ENCODE data around the gene TIMM21.

The TIMM21 gene

DNA sequence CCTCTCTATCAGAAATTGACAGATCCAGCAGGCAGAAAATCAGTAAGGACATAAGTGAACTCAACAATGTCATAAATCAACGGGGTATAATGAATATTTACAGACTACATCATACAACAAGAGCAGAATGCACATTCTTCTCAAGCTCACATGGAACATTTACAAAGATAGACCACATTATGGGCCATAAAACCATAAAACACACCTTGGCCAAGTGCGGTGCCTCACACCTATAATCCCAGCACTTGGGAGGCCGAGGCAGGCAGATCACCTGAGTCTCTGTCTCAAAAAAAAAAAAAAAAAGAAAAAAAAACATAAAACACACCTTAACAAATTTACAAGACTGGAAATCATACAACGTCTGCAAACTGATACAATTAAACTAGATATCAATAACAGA, 37.3 kb upstream of the TIMM21 start:
- no peak for TF ChIP-seq EZH2 (IDR thresholded peaks at IDR 0.05; ENCODE audit: borderline replicate concordance, low read depth, low read length, severe bottlenecking)
- TF ChIP-seq, protein P1, sequence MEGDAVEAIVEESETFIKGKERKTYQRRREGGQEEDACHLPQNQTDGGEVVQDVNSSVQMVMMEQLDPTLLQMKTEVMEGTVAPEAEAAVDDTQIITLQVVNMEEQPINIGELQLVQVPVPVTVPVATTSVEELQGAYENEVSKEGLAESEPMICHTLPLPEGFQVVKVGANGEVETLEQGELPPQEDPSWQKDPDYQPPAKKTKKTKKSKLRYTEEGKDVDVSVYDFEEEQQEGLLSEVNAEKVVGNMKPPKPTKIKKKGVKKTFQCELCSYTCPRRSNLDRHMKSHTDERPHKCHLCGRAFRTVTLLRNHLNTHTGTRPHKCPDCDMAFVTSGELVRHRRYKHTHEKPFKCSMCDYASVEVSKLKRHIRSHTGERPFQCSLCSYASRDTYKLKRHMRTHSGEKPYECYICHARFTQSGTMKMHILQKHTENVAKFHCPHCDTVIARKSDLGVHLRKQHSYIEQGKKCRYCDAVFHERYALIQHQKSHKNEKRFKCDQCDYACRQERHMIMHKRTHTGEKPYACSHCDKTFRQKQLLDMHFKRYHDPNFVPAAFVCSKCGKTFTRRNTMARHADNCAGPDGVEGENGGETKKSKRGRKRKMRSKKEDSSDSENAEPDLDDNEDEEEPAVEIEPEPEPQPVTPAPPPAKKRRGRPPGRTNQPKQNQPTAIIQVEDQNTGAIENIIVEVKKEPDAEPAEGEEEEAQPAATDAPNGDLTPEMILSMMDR (IDR thresholded peaks at IDR 0.05; ENCODE audit: borderline replicate concordance, extremely low read depth, low read length, poor library complexity, severe bottlenecking): no peak
- no peaks in the 10 kb centered on the region for H4K20me1 ChIP-seq (ENCODE audit: insufficient read depth, low read length)
- DNase-seq (no peak), ATAC-seq (ENCODE audit: insufficient read depth, low read depth) (no peak)
- H3K27me3 ChIP-seq (ENCODE audit: insufficient read depth, low read length, poor library complexity): no peaks in the 10 kb centered on the region
- no peak overlapping the region for H3K27ac ChIP-seq (ENCODE audit: low read length)
- H3K4me2 ChIP-seq (ENCODE audit: insufficient read depth, low read length): no peak overlapping the region
- H3K36me3 ChIP-seq (ENCODE audit: insufficient read depth, low read length): no peaks in the 10 kb centered on the region
- H3K4me1 ChIP-seq (ENCODE audit: insufficient read depth, low read length): no peaks in the 10 kb centered on the region
- H3K4me3 ChIP-seq (ENCODE audit: low read depth in 1 of 2, low read length in 2 of 2): no peak overlapping the region
- H2AFZ ChIP-seq (ENCODE audit: low read depth, low read length): no peak overlapping the region
- no peak overlapping the region for H3K9ac ChIP-seq (ENCODE audit: low read depth, low read length)
- H3K79me2 ChIP-seq (ENCODE audit: insufficient read depth, low read length): no peaks in the 10 kb centered on the region
- H3K9me3 ChIP-seq (ENCODE audit: insufficient read depth, low read length, severe bottlenecking): peaks cover 4% of the 10 kb centered on the region

DNA sequence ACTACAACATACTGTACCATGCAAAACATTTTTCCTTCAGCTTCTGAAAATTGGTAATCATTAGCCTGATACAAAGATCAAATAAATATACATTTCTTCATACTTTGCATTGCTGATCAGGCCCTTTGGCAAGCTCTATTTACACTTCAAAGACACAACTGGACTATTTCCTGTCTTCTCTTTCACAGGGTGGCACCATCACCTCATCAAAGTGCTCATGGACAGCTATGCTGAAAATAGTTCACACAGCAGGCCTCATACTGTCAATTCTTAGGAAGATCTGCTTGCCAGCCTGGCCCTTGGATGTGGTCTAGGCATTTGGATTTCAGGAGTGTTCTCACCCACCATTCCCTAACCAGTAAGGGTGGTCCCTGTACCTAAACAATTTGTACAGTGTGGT, 34.6 kb upstream of the TIMM21 start:
- Histone ChIP-seq H3K79me2 (ENCODE audit: insufficient read depth, low read length) (no peaks in the 10 kb centered on the region), H3K27me3 (ENCODE audit: insufficient read depth, low read length, poor library complexity) (no peaks in the 10 kb centered on the region), H3K27ac (ENCODE audit: low read length) (no peak overlapping the region), H3K36me3 (ENCODE audit: insufficient read depth, low read length) (no peaks in the 10 kb centered on the region), H3K4me3 (ENCODE audit: low read depth in 1 of 2, low read length in 2 of 2) (no peak overlapping the region), H3K9me3 (ENCODE audit: insufficient read depth, low read length, severe bottlenecking) (peaks cover 4% of the 10 kb centered on the region), H3K9ac (ENCODE audit: low read depth, low read length) (no peak overlapping the region), H4K20me1 (ENCODE audit: insufficient read depth, low read length) (no peaks in the 10 kb centered on the region), H3K4me1 (ENCODE audit: insufficient read depth, low read length) (no peaks in the 10 kb centered on the region), H3K4me2 (ENCODE audit: insufficient read depth, low read length) (no peak overlapping the region), H2AFZ (ENCODE audit: low read depth, low read length) (no peak overlapping the region)
- no peak for TF ChIP-seq EZH2 (IDR thresholded peaks at IDR 0.05; ENCODE audit: borderline replicate concordance, low read depth, low read length, severe bottlenecking)
- TF ChIP-seq, protein P1 (IDR thresholded peaks at IDR 0.05; ENCODE audit: borderline replicate concordance, extremely low read depth, low read length, poor library complexity, severe bottlenecking): no peak
- DNase-seq (no peak), ATAC-seq (ENCODE audit: insufficient read depth, low read depth) (peak; percentile 53; the same call in 2 of the 3 replicates)

DNA sequence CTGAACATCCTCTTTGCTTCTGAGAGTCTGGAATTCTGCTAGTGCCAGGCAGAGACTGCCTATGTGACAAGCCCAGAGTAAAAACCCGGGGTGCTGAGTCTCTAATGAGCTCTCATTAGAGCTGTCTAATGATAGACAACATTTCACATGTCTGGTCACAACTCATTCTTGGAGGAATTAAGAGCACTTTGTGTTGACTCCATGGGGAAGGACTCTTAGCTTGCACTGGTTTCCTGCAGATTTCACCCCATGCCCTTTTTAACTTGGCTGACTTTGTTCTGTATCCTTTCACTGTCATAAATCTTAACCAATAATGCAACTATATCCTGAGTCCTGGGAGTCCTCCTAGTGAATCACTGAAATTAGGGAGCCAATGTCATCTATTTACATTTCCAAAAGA, 34.2 kb upstream of the TIMM21 start:
- Histone ChIP-seq H4K20me1 (ENCODE audit: insufficient read depth, low read length) (no peaks in the 10 kb centered on the region), H3K9ac (ENCODE audit: low read depth, low read length) (no peak overlapping the region), H3K4me2 (ENCODE audit: insufficient read depth, low read length) (no peak overlapping the region), H3K4me3 (ENCODE audit: low read depth in 1 of 2, low read length in 2 of 2) (no peak overlapping the region), H3K79me2 (ENCODE audit: insufficient read depth, low read length) (no peaks in the 10 kb centered on the region), H3K36me3 (ENCODE audit: insufficient read depth, low read length) (no peaks in the 10 kb centered on the region), H3K27me3 (ENCODE audit: insufficient read depth, low read length, poor library complexity) (no peaks in the 10 kb centered on the region), H2AFZ (ENCODE audit: low read depth, low read length) (no peak overlapping the region), H3K4me1 (ENCODE audit: insufficient read depth, low read length) (no peaks in the 10 kb centered on the region), H3K9me3 (ENCODE audit: insufficient read depth, low read length, severe bottlenecking) (peaks cover 4% of the 10 kb centered on the region), H3K27ac (ENCODE audit: low read length) (no peak overlapping the region)
- no peak for TF ChIP-seq EZH2 (IDR thresholded peaks at IDR 0.05; ENCODE audit: borderline replicate concordance, low read depth, low read length, severe bottlenecking)
- TF ChIP-seq, protein P1 (IDR thresholded peaks at IDR 0.05; ENCODE audit: borderline replicate concordance, extremely low read depth, low read length, poor library complexity, severe bottlenecking): no peak
- no peak for ATAC-seq (ENCODE audit: insufficient read depth, low read depth)
- no peak for DNase-seq

DNA sequence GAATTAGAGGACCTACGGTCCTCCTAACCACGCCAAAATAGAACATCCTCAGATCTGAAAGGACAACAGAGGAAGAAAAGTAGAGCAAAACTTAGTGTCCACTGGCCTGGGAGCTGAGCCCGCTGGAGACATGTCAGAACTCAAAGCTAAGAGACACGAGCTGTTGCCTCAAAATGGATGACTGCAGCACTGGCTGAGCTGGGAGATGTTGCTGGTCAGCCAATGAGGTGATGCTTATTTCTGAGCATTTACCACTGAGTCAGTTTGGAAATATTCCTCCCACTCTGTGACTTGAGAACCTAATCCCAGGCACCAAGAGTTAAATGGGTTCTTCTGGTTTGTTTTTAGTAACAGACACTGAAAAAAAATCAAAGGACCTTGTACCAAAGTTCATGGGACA, 33.3 kb upstream of the TIMM21 start:
- Histone ChIP-seq H3K9ac (ENCODE audit: low read depth, low read length) (no peak overlapping the region), H3K4me3 (ENCODE audit: low read depth in 1 of 2, low read length in 2 of 2) (no peak overlapping the region), H3K79me2 (ENCODE audit: insufficient read depth, low read length) (no peaks in the 10 kb centered on the region), H2AFZ (ENCODE audit: low read depth, low read length) (no peak overlapping the region), H3K27me3 (ENCODE audit: insufficient read depth, low read length, poor library complexity) (no peaks in the 10 kb centered on the region), H3K9me3 (ENCODE audit: insufficient read depth, low read length, severe bottlenecking) (peaks cover 4% of the 10 kb centered on the region), H3K4me1 (ENCODE audit: insufficient read depth, low read length) (no peaks in the 10 kb centered on the region), H4K20me1 (ENCODE audit: insufficient read depth, low read length) (no peaks in the 10 kb centered on the region), H3K4me2 (ENCODE audit: insufficient read depth, low read length) (no peak overlapping the region), H3K27ac (ENCODE audit: low read length) (no peak overlapping the region), H3K36me3 (ENCODE audit: insufficient read depth, low read length) (no peaks in the 10 kb centered on the region)
- TF ChIP-seq, protein P1 (IDR thresholded peaks at IDR 0.05; ENCODE audit: borderline replicate concordance, extremely low read depth, low read length, poor library complexity, severe bottlenecking): no peak
- TF ChIP-seq EZH2 (IDR thresholded peaks at IDR 0.05; ENCODE audit: borderline replicate concordance, low read depth, low read length, severe bottlenecking): no peak
- no peak for DNase-seq
- ATAC-seq (ENCODE audit: insufficient read depth, low read depth): no peak

Measured in DND-41 (cell line).